Liver (tissue), 9 donors: Measurements from ENCODE around the gene TGM4. TPM values are rescaled to one million over a fixed set of nuclear protein-coding genes. Genes with fewer than 3 reads are reported as not detected.

Source experiments
- DNase-seq: peaks from one replicate; pipeline ENCODE4 v3.0.0-alpha.2; 2017; ENCODE audit warnings: low spot score
- H3K27ac ChIP-seq, 2 donors: one replicate each; pipeline ENCODE4 v1.7.0; 2013; ENCODE audit warnings: inconsistent platforms in 2 of 2, low read length in 2 of 2, control low read depth in 1 of 2, low read depth in 1 of 2, mild to moderate bottlenecking in 1 of 2
- H3K27me3 ChIP-seq, 4 donors: one replicate each; pipeline versions ENCODE4 v1.6.1 to v1.7.0; 2013; ENCODE audit warnings: low read length in 3 of 4, inconsistent platforms in 1 of 4, mild to moderate bottlenecking in 1 of 4, moderate library complexity in 1 of 4; ENCODE audit not compliant: control insufficient read depth in 4 of 4, insufficient read depth in 4 of 4
- H3K36me3 ChIP-seq, 4 donors: one replicate each; pipeline versions ENCODE4 v1.6.1 to v1.7.0; 2013; ENCODE audit warnings: low read length in 3 of 4, mild to moderate bottlenecking in 3 of 4, low read depth in 1 of 4, moderate library complexity in 1 of 4; ENCODE audit not compliant: control insufficient read depth in 4 of 4, insufficient read depth in 3 of 4
- H3K4me1 ChIP-seq, 4 donors: one replicate each; pipeline versions ENCODE4 v1.6.1 to v1.7.0; 2013; ENCODE audit warnings: low read length in 3 of 4, mild to moderate bottlenecking in 3 of 4, moderate library complexity in 1 of 4; ENCODE audit not compliant: control insufficient read depth in 4 of 4, insufficient read depth in 4 of 4
- H3K4me3 ChIP-seq, 3 donors: one replicate each; pipeline versions ENCODE4 v1.6.1 to v1.7.0; 2013; ENCODE audit warnings: low read length in 3 of 3, control low read depth in 1 of 3, low read depth in 1 of 3, mild to moderate bottlenecking in 1 of 3
- H3K9ac ChIP-seq, 2 donors: one replicate each; pipeline ENCODE4 v1.7.0; 2013; ENCODE audit warnings: low read length in 2 of 2, mild to moderate bottlenecking in 2 of 2, moderate library complexity in 2 of 2, control low read depth in 1 of 2, low read depth in 1 of 2
- H3K9me3 ChIP-seq, 4 donors: one replicate each; pipeline versions ENCODE4 v1.6.1 to v1.7.0; 2013; ENCODE audit warnings: low read length in 3 of 4; ENCODE audit not compliant: control insufficient read depth in 4 of 4
- EGR1 ChIP-seq, 2 donors: IDR thresholded peaks; 2 replicates each; pipeline ENCODE4 v1.6.1; 2016 to 2018; ENCODE audit warnings: antibody characterized with exemption in 2 of 2, low read depth in 2 of 2
- FOXA1 ChIP-seq: IDR thresholded peaks from 2 replicates; pipeline ENCODE4 v1.6.1; 2016; ENCODE audit warnings: antibody characterized with exemption
- FOXA2 ChIP-seq: IDR thresholded peaks from 2 replicates; pipeline ENCODE4 v1.6.1; 2016; ENCODE audit warnings: antibody characterized with exemption
- GABPA ChIP-seq, 2 donors: IDR thresholded peaks in 1 of 2; conservative IDR thresholded peaks in 1 of 2; 2 replicates each; pipeline ENCODE4 v1.6.1; 2016; ENCODE audit warnings: antibody characterized with exemption in 2 of 2, mild to moderate bottlenecking in 1 of 2, moderate library complexity in 1 of 2
- HNF4A ChIP-seq, 2 donors: conservative IDR thresholded peaks; 2 replicates each; pipeline ENCODE4 v1.6.1; 2016; ENCODE audit warnings: antibody characterized with exemption in 2 of 2, mild to moderate bottlenecking in 2 of 2
- HNF4G ChIP-seq: IDR thresholded peaks from 2 replicates; pipeline ENCODE4 v1.6.1; 2016; ENCODE audit warnings: antibody characterized with exemption
- JUND ChIP-seq, 2 donors: IDR thresholded peaks; 2 replicates each; pipeline ENCODE4 v1.6.1; 2016; ENCODE audit warnings: antibody characterized with exemption in 2 of 2
- MAX ChIP-seq: IDR thresholded peaks from 2 replicates; pipeline ENCODE4 v1.6.1; 2016; ENCODE audit warnings: antibody characterized with exemption
- NR2F2 ChIP-seq: IDR thresholded peaks from 2 replicates; pipeline ENCODE4 v1.6.1; 2016; ENCODE audit warnings: antibody characterized with exemption
- RAD21 ChIP-seq, 2 donors: IDR thresholded peaks; 2 replicates each; pipeline ENCODE4 v1.6.1; 2016; ENCODE audit warnings: antibody characterized with exemption in 2 of 2, mild to moderate bottlenecking in 2 of 2
- SP1 ChIP-seq: IDR thresholded peaks from 2 replicates; pipeline ENCODE4 v1.6.1; 2018; ENCODE audit warnings: antibody characterized with exemption, mild to moderate bottlenecking
- TAF1 ChIP-seq: conservative IDR thresholded peaks from 2 replicates; pipeline ENCODE4 v1.6.1; 2016; ENCODE audit warnings: antibody characterized with exemption, mild to moderate bottlenecking
- YY1 ChIP-seq: IDR thresholded peaks from 2 replicates; pipeline ENCODE4 v1.6.1; 2016; ENCODE audit warnings: antibody characterized with exemption, mild to moderate bottlenecking
- ZBTB33 ChIP-seq: IDR thresholded peaks from 2 replicates; pipeline ENCODE4 v1.6.1; 2016; ENCODE audit warnings: antibody characterized with exemption
- WGBS: extraction: QIAGEN DNeasy Blood & Tissue Kit; methylation state at CpG from one replicate; pipeline ENCODE4 v1.1.7; 2013; 5-methylcytosine and 5-hydroxymethylcytosine counted together
- polyA plus RNA-seq, 2 donors: library from polyadenylated mRNA; stranded (reverse) in 1 of 2; unstranded in 1 of 2; fragments of 200-250 nt in 1 of 2; fragments of >200 nt in 1 of 2; fragmentation: Nextera tagmentation in 1 of 2; extraction: Ambion mirVana in 1 of 2; gene quantifications; one replicate each; pipeline versions ENCODE4 v1.2.1 to v1.2.3, GENCODE V29; 2013 to 2015
- total RNA-seq, 2 donors: library from RNA; depleted of rRNA; stranded (reverse); fragments of >200 nt; gene quantifications; one replicate each; pipeline ENCODE4 v1.2.3, GENCODE V29; 2014
- TF ChIP-seq, protein P1 (sequence below): IDR thresholded peaks from 2 replicates; pipeline ENCODE4 v1.6.1; 2016; ENCODE audit warnings: antibody characterized with exemption, mild to moderate bottlenecking
- TF ChIP-seq, protein P2 (sequence below): IDR thresholded peaks from 2 replicates; pipeline ENCODE4 v1.6.1; 2016; ENCODE audit warnings: antibody characterized with exemption
- TF ChIP-seq, protein P3 (sequence below): fragments of 150-350 bp; IDR thresholded peaks from 2 replicates; pipeline ENCODE4 v1.5.1; 2017; ENCODE audit warnings: improper control_type of control experiment, low read depth, low read length; ENCODE audit not compliant: missing input control
- donor health status: healthy.
- donor health status: healthy.
- donor health status: healthy.
- donor health status: healthy.
- donor health status: healthy.

The TGM4 gene
- total RNA-seq (not detected), polyA plus RNA-seq (not detected)

- H3K27ac ChIP-seq = no peak within 1 kb of the TSS
- WGBS = 86% methylated on average over 5 of the region's 5 CpGs
- H3K4me1 ChIP-seq = peaks cover 5 to 20% (median 13%) of the 10 kb centered on the region in 4 donors
- H3K36me3 ChIP-seq = no peaks in the 10 kb centered on the region
- no peak within 1 kb of the TSS for H3K9ac ChIP-seq
- H3K27me3 ChIP-seq = no peaks in the 10 kb centered on the region
- H3K9me3 ChIP-seq = no peaks in the 10 kb centered on the region
- TF ChIP-seq, protein P1, sequence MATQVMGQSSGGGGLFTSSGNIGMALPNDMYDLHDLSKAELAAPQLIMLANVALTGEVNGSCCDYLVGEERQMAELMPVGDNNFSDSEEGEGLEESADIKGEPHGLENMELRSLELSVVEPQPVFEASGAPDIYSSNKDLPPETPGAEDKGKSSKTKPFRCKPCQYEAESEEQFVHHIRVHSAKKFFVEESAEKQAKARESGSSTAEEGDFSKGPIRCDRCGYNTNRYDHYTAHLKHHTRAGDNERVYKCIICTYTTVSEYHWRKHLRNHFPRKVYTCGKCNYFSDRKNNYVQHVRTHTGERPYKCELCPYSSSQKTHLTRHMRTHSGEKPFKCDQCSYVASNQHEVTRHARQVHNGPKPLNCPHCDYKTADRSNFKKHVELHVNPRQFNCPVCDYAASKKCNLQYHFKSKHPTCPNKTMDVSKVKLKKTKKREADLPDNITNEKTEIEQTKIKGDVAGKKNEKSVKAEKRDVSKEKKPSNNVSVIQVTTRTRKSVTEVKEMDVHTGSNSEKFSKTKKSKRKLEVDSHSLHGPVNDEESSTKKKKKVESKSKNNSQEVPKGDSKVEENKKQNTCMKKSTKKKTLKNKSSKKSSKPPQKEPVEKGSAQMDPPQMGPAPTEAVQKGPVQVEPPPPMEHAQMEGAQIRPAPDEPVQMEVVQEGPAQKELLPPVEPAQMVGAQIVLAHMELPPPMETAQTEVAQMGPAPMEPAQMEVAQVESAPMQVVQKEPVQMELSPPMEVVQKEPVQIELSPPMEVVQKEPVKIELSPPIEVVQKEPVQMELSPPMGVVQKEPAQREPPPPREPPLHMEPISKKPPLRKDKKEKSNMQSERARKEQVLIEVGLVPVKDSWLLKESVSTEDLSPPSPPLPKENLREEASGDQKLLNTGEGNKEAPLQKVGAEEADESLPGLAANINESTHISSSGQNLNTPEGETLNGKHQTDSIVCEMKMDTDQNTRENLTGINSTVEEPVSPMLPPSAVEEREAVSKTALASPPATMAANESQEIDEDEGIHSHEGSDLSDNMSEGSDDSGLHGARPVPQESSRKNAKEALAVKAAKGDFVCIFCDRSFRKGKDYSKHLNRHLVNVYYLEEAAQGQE = no peak
- TF ChIP-seq, protein P2, sequence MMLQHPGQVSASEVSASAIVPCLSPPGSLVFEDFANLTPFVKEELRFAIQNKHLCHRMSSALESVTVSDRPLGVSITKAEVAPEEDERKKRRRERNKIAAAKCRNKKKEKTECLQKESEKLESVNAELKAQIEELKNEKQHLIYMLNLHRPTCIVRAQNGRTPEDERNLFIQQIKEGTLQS = no peak
- TF ChIP-seq NR2F2 (no peak), JUND (IDR thresholded peaks at IDR 0.05) (no peak), TAF1 (no peak), ZBTB33 (no peak), RAD21 (IDR thresholded peaks at IDR 0.05) (no peak), HNF4G (no peak), SP1 (no peak), YY1 (no peak), EGR1 (IDR thresholded peaks at IDR 0.05; ENCODE audit: low read depth in 2 of 2) (no peak), MAX (no peak), FOXA1 (no peak), GABPA (IDR thresholded peaks at IDR 0.05 in 1 of 2, conservative IDR thresholded peaks at IDR 0.05 in 1 of 2) (no peak), FOXA2 (no peak), HNF4A (conservative IDR thresholded peaks at IDR 0.05) (no peak)
- TF ChIP-seq, protein P3, sequence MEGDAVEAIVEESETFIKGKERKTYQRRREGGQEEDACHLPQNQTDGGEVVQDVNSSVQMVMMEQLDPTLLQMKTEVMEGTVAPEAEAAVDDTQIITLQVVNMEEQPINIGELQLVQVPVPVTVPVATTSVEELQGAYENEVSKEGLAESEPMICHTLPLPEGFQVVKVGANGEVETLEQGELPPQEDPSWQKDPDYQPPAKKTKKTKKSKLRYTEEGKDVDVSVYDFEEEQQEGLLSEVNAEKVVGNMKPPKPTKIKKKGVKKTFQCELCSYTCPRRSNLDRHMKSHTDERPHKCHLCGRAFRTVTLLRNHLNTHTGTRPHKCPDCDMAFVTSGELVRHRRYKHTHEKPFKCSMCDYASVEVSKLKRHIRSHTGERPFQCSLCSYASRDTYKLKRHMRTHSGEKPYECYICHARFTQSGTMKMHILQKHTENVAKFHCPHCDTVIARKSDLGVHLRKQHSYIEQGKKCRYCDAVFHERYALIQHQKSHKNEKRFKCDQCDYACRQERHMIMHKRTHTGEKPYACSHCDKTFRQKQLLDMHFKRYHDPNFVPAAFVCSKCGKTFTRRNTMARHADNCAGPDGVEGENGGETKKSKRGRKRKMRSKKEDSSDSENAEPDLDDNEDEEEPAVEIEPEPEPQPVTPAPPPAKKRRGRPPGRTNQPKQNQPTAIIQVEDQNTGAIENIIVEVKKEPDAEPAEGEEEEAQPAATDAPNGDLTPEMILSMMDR = no peak
- no peak within 1 kb of the TSS for H3K4me3 ChIP-seq
- no peak for DNase-seq
Observed at GRCh38 chr3:44874308-44874707, at the start of gene TGM4. Gene TGM4, plus strand, starts transcription at chr3:44874608. Its CDS starts 71 bp downstream, at chr3:44874679.
